Transverse colon (tissue), 4 donors: ENCODE results near the gene BUB3. TPM values are rescaled to one million over a fixed set of nuclear protein-coding genes. Genes with fewer than 3 reads are reported as not detected.

Source experiments
- DNase-seq: peaks from one replicate; pipeline ENCODE4 v3.0.0-alpha.2; 2019
- H3K27ac ChIP-seq, 4 donors: fragments of 200-600 bp; sonication (generic); 2 replicates each; pipeline ENCODE4 v1.5.1; 2016 to 2018; ENCODE audit warnings: inconsistent platforms in 4 of 4
- H3K27me3 ChIP-seq: fragments of 200-600 bp; sonication (generic); 2 replicates; pipeline ENCODE4 v1.5.1; 2017; ENCODE audit warnings: inconsistent platforms
- H3K36me3 ChIP-seq, 4 donors: fragments of 200-600 bp; sonication (generic); 2 replicates each; pipeline ENCODE4 v1.5.1; 2017 to 2019; ENCODE audit warnings: inconsistent platforms in 4 of 4
- H3K4me1 ChIP-seq, 4 donors: fragments of 200-600 bp; sonication (generic); 2 replicates each; pipeline ENCODE4 v1.5.1; 2017 to 2020; ENCODE audit warnings: inconsistent platforms in 4 of 4
- H3K4me3 ChIP-seq, 4 donors: fragments of 200-600 bp; sonication (generic); 1 replicate in 1 of 4; 2 replicates in 3 of 4; pipeline versions ENCODE4 v1.5.1 to v1.6.1; 2017 to 2019; ENCODE audit warnings: inconsistent platforms in 4 of 4
- H3K9me3 ChIP-seq, 2 donors: fragments of 200-600 bp; sonication (generic); 2 replicates each; pipeline ENCODE4 v1.5.1; 2017 to 2019; ENCODE audit warnings: inconsistent platforms in 2 of 2
- EP300 ChIP-seq: sonication (generic); formaldehyde crosslinking; IDR thresholded peaks from one replicate; pipeline ENCODE4 v1.6.1; 2017; ENCODE audit warnings: antibody characterized with exemption, low read depth
- POLR2A ChIP-seq: fragments of 450-650 bp; IDR thresholded peaks from one replicate; pipeline ENCODE4 v1.6.1; 2016; ENCODE audit warnings: antibody characterized with exemption, mild to moderate bottlenecking, moderate library complexity
- POLR2AphosphoS5 ChIP-seq, 3 donors: sonication (generic); formaldehyde crosslinking; IDR thresholded peaks; one replicate each; pipeline ENCODE4 v1.6.1; 2016; ENCODE audit warnings: antibody characterized with exemption in 3 of 3
- WGBS, 2 donors: methylation state at CpG; one replicate each; pipeline ENCODE4 v1.1.5; 2018; ENCODE audit warnings: low coverage in 1 of 2; 5-methylcytosine and 5-hydroxymethylcytosine counted together
- in situ Hi-C, 4 donors: fragments of 200-750 bp; cut with MboI; loops; one replicate each; pipeline versions ENCODE4 v1.15.0 to v1.15.1; 2017; ENCODE audit warnings: low sequenced_read_pairs in 3 of 4, low pct_ligation_motif_present in 1 of 4, low pct_unique_long_range_greater_than_20kb in 1 of 4
- intact Hi-C: fragments of 100-400 bp; cut with DNase I; formaldehyde crosslinking; loops from one replicate; pipeline ENCODE4 v1.15.1; 2023; ENCODE audit warnings: low total_unique reads
- total RNA-seq, 4 donors: library from RNA; depleted of rRNA; stranded (reverse); fragments of >200 nt; gene quantifications; one replicate each; pipeline ENCODE4 v1.1.0, GENCODE V29; 2016
- TF ChIP-seq, protein P1 (sequence below), 5 experiments: fragments of 200-600 bp in 3 of 5; fragments of 450-650 bp in 2 of 5; sonication (generic) in 3 of 5; IDR thresholded peaks; 1 replicate in 2 of 5; 2 replicates in 3 of 5; pipeline ENCODE4 v1.5.1; 2016 to 2017; ENCODE audit warnings: antibody characterized with exemption in 5 of 5, inconsistent platforms in 3 of 5, mild to moderate bottlenecking in 2 of 5, moderate library complexity in 1 of 5

Gene BUB3
- total RNA-seq, 4 donors from 2014 or later = 22.1 to 91.1 (median 54.9) TPM

DNA sequence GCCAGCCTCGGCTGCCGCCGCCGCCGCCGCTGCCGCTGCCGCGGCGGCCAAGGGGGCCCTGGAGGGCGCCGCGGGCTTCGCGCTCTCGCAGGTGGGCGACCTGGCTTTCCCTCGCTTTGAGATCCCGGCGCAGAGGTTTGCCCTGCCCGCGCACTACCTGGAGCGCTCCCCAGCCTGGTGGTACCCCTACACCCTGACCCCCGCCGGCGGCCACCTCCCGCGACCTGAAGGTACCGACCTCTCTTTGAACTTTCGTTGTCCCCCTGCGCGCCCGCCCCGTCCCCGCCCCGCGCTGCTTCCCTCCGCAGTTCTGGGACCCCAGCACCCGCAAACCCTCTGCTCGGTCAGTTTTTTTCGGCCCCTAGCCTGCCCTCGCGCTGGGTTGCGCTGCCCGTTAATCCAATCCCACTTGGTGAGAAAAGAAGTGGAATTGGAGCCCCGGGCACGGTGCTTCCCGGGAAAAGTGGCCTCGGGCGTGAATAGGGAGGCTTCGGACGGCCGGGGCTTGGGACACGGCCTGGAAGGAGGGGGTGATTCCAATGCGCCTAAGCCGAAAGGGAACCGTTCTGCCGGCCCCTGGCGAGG, 17.9 kb upstream of the BUB3 start:
- H3K4me3 ChIP-seq = peak overlapping the region in 3 of 4 donors; percentile 1 to 55 (median 29)
- 0 to 16% methylated on average over 3 to 44 of the region's 59 CpGs for WGBS, 2 donors
- in situ Hi-C loops = loop anchor here in 1 of 4 donors (25.0 kb wide), 1 partner anchor 426 kb away; no protein-coding TSS in a partner anchor
- intact Hi-C loops = no loop called here
- H3K4me1 ChIP-seq = peaks cover 22 to 59% (median 45%) of the 10 kb centered on the region in 4 donors
- H3K27me3 ChIP-seq = peaks cover 100% of the 10 kb centered on the region
- H3K9me3 ChIP-seq = no peaks in the 10 kb centered on the region
- TF ChIP-seq, protein P1, sequence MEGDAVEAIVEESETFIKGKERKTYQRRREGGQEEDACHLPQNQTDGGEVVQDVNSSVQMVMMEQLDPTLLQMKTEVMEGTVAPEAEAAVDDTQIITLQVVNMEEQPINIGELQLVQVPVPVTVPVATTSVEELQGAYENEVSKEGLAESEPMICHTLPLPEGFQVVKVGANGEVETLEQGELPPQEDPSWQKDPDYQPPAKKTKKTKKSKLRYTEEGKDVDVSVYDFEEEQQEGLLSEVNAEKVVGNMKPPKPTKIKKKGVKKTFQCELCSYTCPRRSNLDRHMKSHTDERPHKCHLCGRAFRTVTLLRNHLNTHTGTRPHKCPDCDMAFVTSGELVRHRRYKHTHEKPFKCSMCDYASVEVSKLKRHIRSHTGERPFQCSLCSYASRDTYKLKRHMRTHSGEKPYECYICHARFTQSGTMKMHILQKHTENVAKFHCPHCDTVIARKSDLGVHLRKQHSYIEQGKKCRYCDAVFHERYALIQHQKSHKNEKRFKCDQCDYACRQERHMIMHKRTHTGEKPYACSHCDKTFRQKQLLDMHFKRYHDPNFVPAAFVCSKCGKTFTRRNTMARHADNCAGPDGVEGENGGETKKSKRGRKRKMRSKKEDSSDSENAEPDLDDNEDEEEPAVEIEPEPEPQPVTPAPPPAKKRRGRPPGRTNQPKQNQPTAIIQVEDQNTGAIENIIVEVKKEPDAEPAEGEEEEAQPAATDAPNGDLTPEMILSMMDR (IDR thresholded peaks at IDR 0.05) = no peak
- TF ChIP-seq EP300 (no peak), POLR2A (no peak), POLR2AphosphoS5 (IDR thresholded peaks at IDR 0.05) (no peak)
- no peaks in the 10 kb centered on the region for H3K36me3 ChIP-seq
- H3K27ac ChIP-seq = no peak overlapping the region
- no peak for DNase-seq

DNA sequence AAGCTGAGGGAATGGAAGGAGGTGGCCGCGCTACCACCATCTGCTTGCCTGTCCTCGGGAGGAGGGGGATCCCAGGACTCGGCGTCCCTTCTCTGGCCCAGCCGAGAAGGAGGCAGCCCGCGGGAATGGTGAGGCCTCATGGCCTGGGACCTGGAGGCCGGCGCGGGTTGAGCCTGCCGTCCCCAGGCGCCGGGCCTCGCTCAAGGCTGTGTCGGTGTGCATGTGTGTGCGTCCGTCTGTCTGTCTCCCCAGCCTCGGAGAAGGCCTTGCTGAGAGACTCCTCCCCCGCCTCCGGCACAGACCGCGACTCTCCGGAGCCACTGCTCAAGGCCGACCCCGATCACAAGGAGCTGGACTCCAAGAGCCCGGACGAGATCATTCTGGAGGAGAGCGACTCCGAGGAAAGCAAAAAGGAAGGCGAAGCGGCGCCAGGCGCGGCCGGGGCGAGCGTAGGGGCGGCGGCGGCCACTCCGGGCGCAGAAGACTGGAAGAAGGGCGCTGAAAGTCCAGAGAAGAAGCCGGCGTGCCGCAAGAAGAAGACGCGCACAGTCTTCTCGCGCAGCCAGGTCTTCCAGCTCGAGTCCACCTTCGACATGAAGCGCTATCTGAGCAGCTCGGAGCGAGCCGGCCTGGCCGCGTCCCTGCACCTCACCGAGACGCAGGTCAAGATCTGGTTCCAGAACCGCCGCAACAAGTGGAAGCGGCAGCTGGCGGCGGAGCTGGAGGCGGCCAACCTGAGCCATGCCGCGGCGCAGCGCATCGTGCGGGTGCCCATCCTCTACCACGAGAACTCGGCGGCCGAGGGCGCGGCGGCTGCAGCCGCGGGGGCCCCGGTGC, 17.2 kb upstream of the BUB3 start:
- in situ Hi-C loops = loop anchor here in 1 of 4 donors (25.0 kb wide), 1 partner anchor 425 kb away; no protein-coding TSS in a partner anchor

DNA sequence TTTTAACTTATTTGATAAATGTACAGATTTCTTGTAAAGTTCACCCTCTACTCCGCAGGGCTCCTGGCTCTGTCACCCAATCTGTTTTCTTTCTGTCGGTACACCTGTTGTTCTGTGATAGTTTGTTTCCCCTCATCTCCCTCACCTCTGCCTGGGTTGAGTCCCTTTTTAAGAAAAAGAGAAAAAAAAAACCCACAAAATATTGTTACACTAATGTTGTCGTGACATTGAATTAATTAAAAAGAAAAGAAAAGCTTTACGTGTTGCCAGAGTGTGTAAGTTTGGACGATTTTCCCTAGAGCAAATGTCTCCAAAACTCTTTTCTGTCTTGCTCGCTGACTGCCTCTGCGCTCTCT, 15.1 kb upstream of the BUB3 start:
- Histone ChIP-seq H3K27me3 (peaks cover 100% of the 10 kb centered on the region), H3K36me3 (no peaks in the 10 kb centered on the region), H3K4me3 (no peak overlapping the region), H3K27ac (no peak overlapping the region), H3K9me3 (no peaks in the 10 kb centered on the region), H3K4me1 (peaks cover 20 to 59% (median 36%) of the 10 kb centered on the region in 4 donors)
- in situ Hi-C loops (loop anchor here in 1 of 4 donors (25.0 kb wide), 1 partner anchor 423 kb away; no protein-coding TSS in a partner anchor), intact Hi-C loops (no loop called here)
- WGBS, 2 donors = 8% methylated on average over 7 of the region's 7 CpGs
- DNase-seq = no peak
- no peak for TF ChIP-seq EP300
- no peak for TF ChIP-seq POLR2AphosphoS5 (IDR thresholded peaks at IDR 0.05)
- no peak for TF ChIP-seq POLR2A
- TF ChIP-seq, protein P1 (IDR thresholded peaks at IDR 0.05) = no peak

More for the DNA sequence above, 17.2 kb upstream of the BUB3 start:
- H3K27me3 ChIP-seq = peaks cover 100% of the 10 kb centered on the region
- no peaks in the 10 kb centered on the region for H3K36me3 ChIP-seq
- DNase-seq = no peak
- intact Hi-C loops = no loop called here
- no peaks in the 10 kb centered on the region for H3K9me3 ChIP-seq
- H3K4me3 ChIP-seq = peak overlapping the region in 2 of 4 donors; percentile 15 to 55
- TF ChIP-seq, protein P1 (IDR thresholded peaks at IDR 0.05) = no peak
- TF ChIP-seq POLR2AphosphoS5 (IDR thresholded peaks at IDR 0.05) (no peak), POLR2A (no peak), EP300 (no peak)
- H3K4me1 ChIP-seq = peaks cover 22 to 59% (median 45%) of the 10 kb centered on the region in 4 donors
- 8% methylated on average over 78 of the region's 83 CpGs; no CpG with 5 or more reads in 1 of the 2 donors for WGBS, 2 donors
- no peak overlapping the region for H3K27ac ChIP-seq

DNA sequence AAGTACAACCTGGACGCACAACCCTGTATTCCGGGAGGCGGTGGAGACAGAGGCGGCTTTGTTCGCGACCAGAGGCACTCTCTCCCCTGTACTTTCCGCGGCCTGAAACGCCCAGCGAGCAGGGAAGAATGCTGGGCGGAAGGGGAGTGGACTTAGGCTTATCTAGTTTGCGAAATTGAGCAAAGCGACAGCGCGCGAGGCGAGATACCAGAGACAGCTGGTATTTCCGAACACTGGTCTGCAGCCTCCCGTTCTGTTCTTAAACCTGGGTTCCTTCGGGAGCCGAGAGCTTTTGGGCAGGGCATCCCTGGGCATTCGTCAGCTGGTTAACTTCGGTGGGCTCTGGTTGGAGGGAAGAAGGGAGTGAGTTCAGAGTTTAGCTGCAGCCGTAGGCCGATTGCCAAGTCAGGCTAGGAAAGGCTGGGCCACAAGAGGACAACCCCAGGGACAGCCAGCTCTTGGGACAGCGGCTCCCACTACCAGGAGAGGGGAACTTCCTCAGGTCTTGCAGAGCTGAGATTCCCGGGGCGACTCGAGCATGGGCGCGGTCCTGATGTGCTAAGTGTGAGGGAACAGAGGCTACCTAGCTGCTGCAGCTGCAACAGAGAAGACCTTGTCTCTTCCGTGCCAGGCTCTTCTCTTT, 14.6 kb upstream of the BUB3 start:
- peak; percentile 42 for DNase-seq
- H3K4me1 ChIP-seq = peaks cover 20 to 57% (median 36%) of the 10 kb centered on the region in 4 donors
- H3K4me3 ChIP-seq = peak overlapping the region in 1 of 4 donors; percentile 5
- in situ Hi-C loops = loop anchor here in 1 of 4 donors (25.0 kb wide), 1 partner anchor 423 kb away; no protein-coding TSS in a partner anchor
- WGBS, 2 donors = 0 to 15% methylated on average over 2 to 32 of the region's 32 CpGs
- no peak overlapping the region for H3K27ac ChIP-seq
- TF ChIP-seq POLR2AphosphoS5 (IDR thresholded peaks at IDR 0.05) (no peak), POLR2A (no peak), EP300 (no peak)
- TF ChIP-seq, protein P1 (IDR thresholded peaks at IDR 0.05) = no peak
- intact Hi-C loops = no loop called here
- no peaks in the 10 kb centered on the region for H3K36me3 ChIP-seq
- no peaks in the 10 kb centered on the region for H3K9me3 ChIP-seq
- H3K27me3 ChIP-seq = peaks cover 100% of the 10 kb centered on the region
